ENCODE data around the gene SLBP.

DNA sequence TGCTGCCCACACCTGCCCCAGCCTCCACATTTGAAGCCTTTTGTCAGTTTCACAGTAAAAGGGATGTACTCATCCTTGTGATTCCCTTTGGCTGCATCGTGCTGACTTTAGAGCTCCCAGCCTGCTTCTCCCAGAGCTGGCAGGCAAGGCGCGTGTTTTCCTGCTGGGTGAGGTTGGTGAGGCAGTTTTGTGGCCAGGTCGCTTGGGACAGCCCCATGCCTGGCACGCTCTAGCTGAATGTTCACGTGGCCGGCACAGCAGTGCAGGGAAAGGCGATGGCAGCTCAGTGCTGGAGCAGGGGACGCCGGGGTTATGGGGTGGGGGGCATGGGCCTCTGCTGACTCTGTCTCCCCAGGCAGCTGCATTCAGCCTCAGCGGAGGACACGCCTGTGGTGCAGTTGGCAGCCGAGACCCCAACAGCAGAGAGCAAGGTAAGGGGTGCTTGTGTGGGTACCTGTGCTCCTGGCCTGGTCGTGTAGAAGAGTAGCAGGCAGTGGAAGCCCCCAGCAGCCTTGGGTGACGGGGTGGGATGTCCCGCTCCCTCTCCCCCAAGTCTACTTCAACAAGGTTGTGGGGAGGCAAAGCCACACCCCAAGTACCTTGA, 18.5 kb upstream of the SLBP start:
- no peak for TF ChIP-seq SIN3A (IDR thresholded peaks at IDR 0.05; ENCODE audit: borderline replicate concordance, insufficient read depth, low read depth, low read length)
- TF ChIP-seq, protein P1, sequence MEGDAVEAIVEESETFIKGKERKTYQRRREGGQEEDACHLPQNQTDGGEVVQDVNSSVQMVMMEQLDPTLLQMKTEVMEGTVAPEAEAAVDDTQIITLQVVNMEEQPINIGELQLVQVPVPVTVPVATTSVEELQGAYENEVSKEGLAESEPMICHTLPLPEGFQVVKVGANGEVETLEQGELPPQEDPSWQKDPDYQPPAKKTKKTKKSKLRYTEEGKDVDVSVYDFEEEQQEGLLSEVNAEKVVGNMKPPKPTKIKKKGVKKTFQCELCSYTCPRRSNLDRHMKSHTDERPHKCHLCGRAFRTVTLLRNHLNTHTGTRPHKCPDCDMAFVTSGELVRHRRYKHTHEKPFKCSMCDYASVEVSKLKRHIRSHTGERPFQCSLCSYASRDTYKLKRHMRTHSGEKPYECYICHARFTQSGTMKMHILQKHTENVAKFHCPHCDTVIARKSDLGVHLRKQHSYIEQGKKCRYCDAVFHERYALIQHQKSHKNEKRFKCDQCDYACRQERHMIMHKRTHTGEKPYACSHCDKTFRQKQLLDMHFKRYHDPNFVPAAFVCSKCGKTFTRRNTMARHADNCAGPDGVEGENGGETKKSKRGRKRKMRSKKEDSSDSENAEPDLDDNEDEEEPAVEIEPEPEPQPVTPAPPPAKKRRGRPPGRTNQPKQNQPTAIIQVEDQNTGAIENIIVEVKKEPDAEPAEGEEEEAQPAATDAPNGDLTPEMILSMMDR (IDR thresholded peaks at IDR 0.05), result no peak
- TF ChIP-seq POLR2AphosphoS5 (IDR thresholded peaks at IDR 0.05; ENCODE audit: low read depth, low read length), result no peak
- TF ChIP-seq, protein P2, sequence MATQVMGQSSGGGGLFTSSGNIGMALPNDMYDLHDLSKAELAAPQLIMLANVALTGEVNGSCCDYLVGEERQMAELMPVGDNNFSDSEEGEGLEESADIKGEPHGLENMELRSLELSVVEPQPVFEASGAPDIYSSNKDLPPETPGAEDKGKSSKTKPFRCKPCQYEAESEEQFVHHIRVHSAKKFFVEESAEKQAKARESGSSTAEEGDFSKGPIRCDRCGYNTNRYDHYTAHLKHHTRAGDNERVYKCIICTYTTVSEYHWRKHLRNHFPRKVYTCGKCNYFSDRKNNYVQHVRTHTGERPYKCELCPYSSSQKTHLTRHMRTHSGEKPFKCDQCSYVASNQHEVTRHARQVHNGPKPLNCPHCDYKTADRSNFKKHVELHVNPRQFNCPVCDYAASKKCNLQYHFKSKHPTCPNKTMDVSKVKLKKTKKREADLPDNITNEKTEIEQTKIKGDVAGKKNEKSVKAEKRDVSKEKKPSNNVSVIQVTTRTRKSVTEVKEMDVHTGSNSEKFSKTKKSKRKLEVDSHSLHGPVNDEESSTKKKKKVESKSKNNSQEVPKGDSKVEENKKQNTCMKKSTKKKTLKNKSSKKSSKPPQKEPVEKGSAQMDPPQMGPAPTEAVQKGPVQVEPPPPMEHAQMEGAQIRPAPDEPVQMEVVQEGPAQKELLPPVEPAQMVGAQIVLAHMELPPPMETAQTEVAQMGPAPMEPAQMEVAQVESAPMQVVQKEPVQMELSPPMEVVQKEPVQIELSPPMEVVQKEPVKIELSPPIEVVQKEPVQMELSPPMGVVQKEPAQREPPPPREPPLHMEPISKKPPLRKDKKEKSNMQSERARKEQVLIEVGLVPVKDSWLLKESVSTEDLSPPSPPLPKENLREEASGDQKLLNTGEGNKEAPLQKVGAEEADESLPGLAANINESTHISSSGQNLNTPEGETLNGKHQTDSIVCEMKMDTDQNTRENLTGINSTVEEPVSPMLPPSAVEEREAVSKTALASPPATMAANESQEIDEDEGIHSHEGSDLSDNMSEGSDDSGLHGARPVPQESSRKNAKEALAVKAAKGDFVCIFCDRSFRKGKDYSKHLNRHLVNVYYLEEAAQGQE (IDR thresholded peaks at IDR 0.05; ENCODE audit: insufficient read depth in 1 of 2, low read depth in 2 of 2, low read length in 1 of 2), result no peak
- no peak for TF ChIP-seq TCF7L2 (IDR thresholded peaks at IDR 0.05; ENCODE audit: low read depth, low read length)
